ENCODE results near the gene NDRG3. TPM values are rescaled to one million over a fixed set of nuclear protein-coding genes. Genes with fewer than 3 reads are reported as not detected.

NDRG3 gene
- polyA plus RNA-seq, 1 experiment, result 28.5 TPM

DNA sequence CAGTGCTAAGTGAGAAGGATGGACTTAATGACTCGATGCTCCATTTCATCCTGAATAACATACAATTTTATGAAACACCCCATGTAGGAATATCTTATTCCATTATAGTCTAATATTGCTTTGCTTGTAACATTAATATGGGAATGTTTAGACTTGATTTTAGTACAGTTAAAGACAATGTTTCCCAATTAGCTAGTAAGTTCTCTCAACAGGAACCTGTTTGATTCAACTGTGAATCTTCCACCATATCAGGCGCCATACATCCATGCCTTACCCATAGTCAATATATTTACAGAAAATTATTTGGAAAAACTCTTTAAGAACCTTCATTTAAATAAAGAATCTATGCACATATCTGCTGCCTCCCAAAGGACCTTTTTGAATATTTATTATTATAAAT lies 3.3 kb downstream of the NDRG3 start:
- ChIA-PET CTCF (interaction anchor here (1.5 to 4.3 kb wide), 2 partner anchors 12 kb away, joined by 6 to 15 read pairs; no protein-coding TSS in a partner anchor), POLR2A (no interaction called here)
- no peaks in the 10 kb centered on the region for H3K36me3 ChIP-seq (ENCODE audit: control insufficient read depth, insufficient read depth, low read length)
- no peaks in the 10 kb centered on the region for H3K27me3 ChIP-seq (ENCODE audit: control insufficient read depth, insufficient read depth, low read length)
- DNase-seq (ENCODE audit: low read depth), result no peak
- TF ChIP-seq, protein P1, sequence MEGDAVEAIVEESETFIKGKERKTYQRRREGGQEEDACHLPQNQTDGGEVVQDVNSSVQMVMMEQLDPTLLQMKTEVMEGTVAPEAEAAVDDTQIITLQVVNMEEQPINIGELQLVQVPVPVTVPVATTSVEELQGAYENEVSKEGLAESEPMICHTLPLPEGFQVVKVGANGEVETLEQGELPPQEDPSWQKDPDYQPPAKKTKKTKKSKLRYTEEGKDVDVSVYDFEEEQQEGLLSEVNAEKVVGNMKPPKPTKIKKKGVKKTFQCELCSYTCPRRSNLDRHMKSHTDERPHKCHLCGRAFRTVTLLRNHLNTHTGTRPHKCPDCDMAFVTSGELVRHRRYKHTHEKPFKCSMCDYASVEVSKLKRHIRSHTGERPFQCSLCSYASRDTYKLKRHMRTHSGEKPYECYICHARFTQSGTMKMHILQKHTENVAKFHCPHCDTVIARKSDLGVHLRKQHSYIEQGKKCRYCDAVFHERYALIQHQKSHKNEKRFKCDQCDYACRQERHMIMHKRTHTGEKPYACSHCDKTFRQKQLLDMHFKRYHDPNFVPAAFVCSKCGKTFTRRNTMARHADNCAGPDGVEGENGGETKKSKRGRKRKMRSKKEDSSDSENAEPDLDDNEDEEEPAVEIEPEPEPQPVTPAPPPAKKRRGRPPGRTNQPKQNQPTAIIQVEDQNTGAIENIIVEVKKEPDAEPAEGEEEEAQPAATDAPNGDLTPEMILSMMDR (IDR thresholded peaks at IDR 0.05; ENCODE audit: insufficient read depth, low read depth, low read length), result no peak
- H3K4me3 ChIP-seq (ENCODE audit: low read depth, low read length), result no peak overlapping the region

DNA sequence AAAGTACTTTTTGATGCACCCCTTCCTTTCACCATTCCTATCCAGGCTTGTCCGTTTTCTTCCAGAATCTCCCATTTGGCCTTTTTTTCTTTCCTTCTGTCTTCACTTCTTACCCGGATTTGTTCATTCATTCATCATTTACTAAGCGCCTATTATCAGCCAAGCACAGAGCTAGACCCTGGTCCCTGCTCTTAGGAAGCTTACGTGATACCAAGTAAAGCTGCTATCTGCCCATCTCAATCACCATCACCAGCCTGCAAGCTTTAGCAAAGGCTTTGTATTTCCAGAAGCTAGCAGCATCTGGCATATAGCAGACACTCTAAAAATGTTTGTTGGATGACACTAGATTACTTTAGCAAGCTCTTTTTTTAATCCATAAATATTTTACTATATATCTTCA lies 4.8 kb downstream of the NDRG3 start:
- Histone ChIP-seq H3K27me3 (ENCODE audit: control insufficient read depth, insufficient read depth, low read length) (no peaks in the 10 kb centered on the region), H3K36me3 (ENCODE audit: control insufficient read depth, insufficient read depth, low read length) (no peaks in the 10 kb centered on the region), H3K4me3 (ENCODE audit: low read depth, low read length) (no peak overlapping the region)
- CTCF ChIA-PET, result interaction anchor here (0.8 to 1.9 kb wide), 3 partner anchors 11 to 122 kb away, joined by 4 to 6 read pairs (median 4); a partner anchor contains a TSS
- POLR2A ChIA-PET, result no interaction called here
- TF ChIP-seq, protein P1 (IDR thresholded peaks at IDR 0.05; ENCODE audit: insufficient read depth, low read depth, low read length), result no peak
- DNase-seq (ENCODE audit: low read depth), result no peak

DNA sequence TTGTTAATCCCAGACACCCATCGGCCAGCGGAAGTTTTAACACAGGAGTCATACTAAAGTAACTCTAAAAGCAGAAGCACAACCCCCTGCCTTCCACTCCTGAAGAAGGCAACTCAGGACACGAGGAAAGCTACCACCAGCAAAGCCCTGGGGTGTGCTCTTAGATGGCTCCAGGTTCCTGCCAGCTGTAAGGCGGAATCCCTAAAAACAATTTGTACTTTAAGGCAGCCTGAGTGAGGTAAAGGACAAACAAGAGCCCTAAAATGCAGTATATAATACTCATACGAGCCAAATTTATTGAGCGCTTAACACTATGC lies 8.7 kb downstream of the NDRG3 start:
- Histone ChIP-seq H3K27me3 (ENCODE audit: control insufficient read depth, insufficient read depth, low read length) (no peaks in the 10 kb centered on the region), H3K36me3 (ENCODE audit: control insufficient read depth, insufficient read depth, low read length) (no peaks in the 10 kb centered on the region), H3K4me3 (ENCODE audit: low read depth, low read length) (no peak overlapping the region)
- no peak for DNase-seq (ENCODE audit: low read depth)
- TF ChIP-seq, protein P1 (IDR thresholded peaks at IDR 0.05; ENCODE audit: insufficient read depth, low read depth, low read length), result no peak
- ChIA-PET CTCF (interaction anchor here (1.6 kb wide), 1 partner anchor 8 kb away, joined by 5 read pairs; the partner anchor contains the start of gene NDRG3), POLR2A (no interaction called here)

DNA sequence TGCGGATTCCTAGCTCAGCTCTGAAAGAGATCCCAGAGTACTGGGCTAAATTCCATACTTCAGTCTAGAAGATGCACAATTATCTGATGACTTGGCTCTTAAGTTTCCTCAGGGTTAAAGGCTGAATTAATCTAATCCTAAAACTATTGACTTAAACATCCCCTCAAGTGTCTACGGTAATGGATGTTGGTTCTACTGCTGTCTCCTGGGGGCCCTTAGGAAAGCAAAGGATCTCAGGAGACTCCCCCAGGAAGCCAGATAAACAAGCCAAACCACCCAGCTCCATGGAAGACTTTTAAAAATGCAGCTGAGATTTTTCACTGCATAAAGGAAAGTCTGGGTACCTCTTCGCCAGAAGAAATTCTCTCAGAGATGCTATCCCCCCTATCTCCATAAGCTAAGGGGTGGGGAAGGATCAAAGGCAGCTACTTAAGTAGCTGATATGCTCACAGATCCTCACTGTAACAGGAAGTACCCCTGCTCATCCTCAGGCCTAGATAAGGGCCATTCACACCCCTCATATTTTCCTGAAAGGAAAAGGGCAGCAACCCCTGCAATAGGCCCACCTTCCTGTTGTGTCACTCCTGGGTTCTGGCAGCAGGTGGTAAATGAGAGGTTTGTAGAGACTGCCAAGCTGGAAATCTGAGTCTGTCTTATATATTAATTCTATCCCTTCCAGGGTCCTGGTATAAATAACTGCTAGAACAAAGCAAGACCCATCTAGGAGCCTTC lies 9.3 kb downstream of the NDRG3 start:
- CTCF ChIA-PET, result interaction anchor here (1.0 to 1.6 kb wide), 2 partner anchors 9 to 131 kb away, joined by 4 to 5 read pairs; partner anchors contain the start of genes NDRG3 and RAB5IF
- POLR2A ChIA-PET, result no interaction called here

GRCh38 chr20:36732456-36732855 lies 13.4 kb downstream of the NDRG3 start:
- POLR2A ChIA-PET, result no interaction called here
- Histone ChIP-seq H3K36me3 (ENCODE audit: control insufficient read depth, insufficient read depth, low read length) (no peaks in the 10 kb centered on the region), H3K4me3 (ENCODE audit: low read depth, low read length) (no peak overlapping the region), H3K27me3 (ENCODE audit: control insufficient read depth, insufficient read depth, low read length) (no peaks in the 10 kb centered on the region)
- no peak for DNase-seq (ENCODE audit: low read depth)
- CTCF ChIA-PET, result interaction anchor here (0.9 to 2.9 kb wide), 3 partner anchors 13 to 23 kb away, joined by 3 to 12 read pairs (median 6); partner anchors contain the start of gene NDRG3
- TF ChIP-seq, protein P1 (IDR thresholded peaks at IDR 0.05; ENCODE audit: insufficient read depth, low read depth, low read length), result no peak

More for the DNA sequence above, 9.3 kb downstream of the NDRG3 start:
- Histone ChIP-seq H3K4me3 (ENCODE audit: low read depth, low read length) (no peak overlapping the region), H3K36me3 (ENCODE audit: control insufficient read depth, insufficient read depth, low read length) (no peaks in the 10 kb centered on the region), H3K27me3 (ENCODE audit: control insufficient read depth, insufficient read depth, low read length) (no peaks in the 10 kb centered on the region)
- DNase-seq (ENCODE audit: low read depth), result no peak
- TF ChIP-seq, protein P1 (IDR thresholded peaks at IDR 0.05; ENCODE audit: insufficient read depth, low read depth, low read length), result no peak
